ENCODE measurements around the gene KRTAP1-4.

DNA sequence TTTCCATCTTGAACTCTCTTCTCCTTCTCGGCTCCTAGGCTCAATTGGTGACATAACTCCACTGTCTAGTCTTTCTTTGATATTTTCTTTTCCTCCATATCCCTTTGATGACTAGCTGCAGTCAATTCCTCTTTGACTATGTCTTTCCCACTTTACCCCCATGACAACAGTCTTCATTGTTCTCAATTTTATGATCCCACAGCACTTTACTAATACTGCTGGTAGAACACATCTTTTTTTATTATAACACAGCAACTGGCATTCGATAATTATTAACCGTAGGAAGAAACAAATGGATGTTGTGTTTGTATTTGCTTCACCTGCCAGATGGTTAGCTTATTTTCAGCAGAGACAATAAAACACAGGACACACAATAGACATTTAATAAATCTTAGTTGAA is 37.3 kb downstream of the KRTAP1-4 start:
- TF ChIP-seq, protein P1, sequence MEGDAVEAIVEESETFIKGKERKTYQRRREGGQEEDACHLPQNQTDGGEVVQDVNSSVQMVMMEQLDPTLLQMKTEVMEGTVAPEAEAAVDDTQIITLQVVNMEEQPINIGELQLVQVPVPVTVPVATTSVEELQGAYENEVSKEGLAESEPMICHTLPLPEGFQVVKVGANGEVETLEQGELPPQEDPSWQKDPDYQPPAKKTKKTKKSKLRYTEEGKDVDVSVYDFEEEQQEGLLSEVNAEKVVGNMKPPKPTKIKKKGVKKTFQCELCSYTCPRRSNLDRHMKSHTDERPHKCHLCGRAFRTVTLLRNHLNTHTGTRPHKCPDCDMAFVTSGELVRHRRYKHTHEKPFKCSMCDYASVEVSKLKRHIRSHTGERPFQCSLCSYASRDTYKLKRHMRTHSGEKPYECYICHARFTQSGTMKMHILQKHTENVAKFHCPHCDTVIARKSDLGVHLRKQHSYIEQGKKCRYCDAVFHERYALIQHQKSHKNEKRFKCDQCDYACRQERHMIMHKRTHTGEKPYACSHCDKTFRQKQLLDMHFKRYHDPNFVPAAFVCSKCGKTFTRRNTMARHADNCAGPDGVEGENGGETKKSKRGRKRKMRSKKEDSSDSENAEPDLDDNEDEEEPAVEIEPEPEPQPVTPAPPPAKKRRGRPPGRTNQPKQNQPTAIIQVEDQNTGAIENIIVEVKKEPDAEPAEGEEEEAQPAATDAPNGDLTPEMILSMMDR (IDR thresholded peaks at IDR 0.05), result no peak
- TF ChIP-seq POLR2A (IDR thresholded peaks at IDR 0.05), result no peak
